IMR-90 (cell line): ENCODE results near the gene ARSB. TPM values are rescaled to one million over a fixed set of nuclear protein-coding genes. Genes with fewer than 3 reads are reported as not detected.

Source experiments
- ATAC-seq: fragments of 200-7000 bp; cut with Tn5 transposase; 2 replicates; pipeline ENCODE4 v1.9.1; 2020; ENCODE audit warnings: low read depth, mild to moderate bottlenecking, moderate library complexity
- BruUV-seq: library from RNA; stranded (reverse); fragments of 400-500 nt; replicated peaks from 2 replicates; lab custom pipeline; 2021; lab: Mats Ljungman, UMichigan
- CTCF ChIA-PET: fragments of 300-600 bp; formaldehyde crosslinking; extraction: SDS; loops from one replicate; lab custom pipeline; 2021; ENCODE audit warnings: antibody characterized with exemption; lab: Yijun Ruan, JAX
- POLR2A ChIA-PET: fragments of 300-600 bp; sonication (Branson Sonifier 250); formaldehyde crosslinking; loops from one replicate; lab custom pipeline; 2022; ENCODE audit warnings: antibody characterized with exemption; ENCODE audit not compliant: unreplicated experiment; lab: Charles Lee
- DNase-seq: peaks from one replicate; pipeline ENCODE4 v3.0.0; 2013
- H2AFZ ChIP-seq: replicated peaks from 2 replicates; pipeline ENCODE3; 2013; ENCODE audit warnings: low read length, mild to moderate bottlenecking; ENCODE audit not compliant: poor library complexity
- H2AK5ac ChIP-seq: 2 replicates; pipeline ENCODE4 v1.6.1; 2013; ENCODE audit warnings: low read depth, low read length, inconsistent platforms
- H2AK9ac ChIP-seq: replicated peaks from 2 replicates; pipeline ENCODE3; 2013; ENCODE audit warnings: mild to moderate bottlenecking, low read depth, low read length, moderate library complexity; ENCODE audit not compliant: poor library complexity
- H2BK120ac ChIP-seq: 2 replicates; pipeline ENCODE4 v1.6.1; 2013; ENCODE audit warnings: low read depth, low read length, inconsistent platforms
- H2BK15ac ChIP-seq: 3 replicates; pipeline ENCODE4 v1.6.1; 2013; ENCODE audit warnings: low read depth, low read length, inconsistent platforms
- H2BK20ac ChIP-seq: 2 replicates; pipeline ENCODE4 v1.6.1; 2013; ENCODE audit warnings: low read depth, mild to moderate bottlenecking, inconsistent platforms, low read length, moderate library complexity
- H2BK5ac ChIP-seq: 2 replicates; pipeline ENCODE4 v1.6.1; 2013; ENCODE audit warnings: mild to moderate bottlenecking, low read depth, low read length, inconsistent platforms; ENCODE audit not compliant: poor library complexity, severe bottlenecking
- H3K14ac ChIP-seq: replicated peaks from 2 replicates; pipeline ENCODE4 v1.6.1; 2013; ENCODE audit warnings: low read depth, low read length, inconsistent platforms
- H3K18ac ChIP-seq: 2 replicates; pipeline ENCODE4 v1.6.1; 2013; ENCODE audit warnings: low read depth, low read length, control low read depth
- H3K23ac ChIP-seq: 2 replicates; pipeline ENCODE4 v1.6.1; 2013; ENCODE audit warnings: low read depth, low read length, inconsistent platforms
- H3K27ac ChIP-seq: 2 replicates; pipeline ENCODE4 v1.5.1; 2013; ENCODE audit warnings: mild to moderate bottlenecking, control low read depth, low read length; ENCODE audit not compliant: insufficient read depth
- H3K27me3 ChIP-seq: 2 replicates; pipeline ENCODE4 v1.6.1; 2013; ENCODE audit warnings: low read length; ENCODE audit not compliant: control insufficient read depth, insufficient read depth
- H3K36me3 ChIP-seq: 2 replicates; pipeline ENCODE4 v1.6.1; 2013; ENCODE audit warnings: low read length, mixed read lengths; ENCODE audit not compliant: control insufficient read depth, insufficient read depth
- H3K4ac ChIP-seq: 2 replicates; pipeline ENCODE4 v1.6.1; 2013; ENCODE audit warnings: low read depth, low read length, inconsistent platforms
- H3K4me1 ChIP-seq: 2 replicates; pipeline ENCODE4 v1.6.1; 2013; ENCODE audit warnings: low read length, mixed read lengths; ENCODE audit not compliant: control insufficient read depth, insufficient read depth
- H3K4me2 ChIP-seq: 2 replicates; pipeline ENCODE4 v1.6.1; 2013; ENCODE audit warnings: low read depth, mild to moderate bottlenecking, control low read depth, low read length, moderate library complexity
- H3K4me3 ChIP-seq: 2 replicates; pipeline ENCODE4 v1.5.1; 2013; ENCODE audit warnings: low read depth, mild to moderate bottlenecking, control low read depth, low read length, moderate library complexity; ENCODE audit not compliant: insufficient read depth
- H3K56ac ChIP-seq: 2 replicates; pipeline ENCODE4 v1.6.1; 2013; ENCODE audit warnings: low read length, inconsistent platforms; ENCODE audit not compliant: insufficient read depth; ENCODE audit errors: extremely low read depth
- H3K79me1 ChIP-seq, 2 experiments: 2 replicates each; pipeline ENCODE4 v1.6.1; 2013; ENCODE audit warnings: low read length in 2 of 2, inconsistent platforms in 1 of 2, low read depth in 1 of 2
- H3K9ac ChIP-seq: 2 replicates; pipeline ENCODE4 v1.6.1; 2013; ENCODE audit warnings: low read depth, low read length, control low read depth
- H3K9me1 ChIP-seq: 2 replicates; pipeline ENCODE4 v1.6.1; 2013; ENCODE audit warnings: low read length, inconsistent platforms; ENCODE audit not compliant: insufficient read depth
- H3K9me3 ChIP-seq: 2 replicates; pipeline ENCODE4 v1.6.1; 2013; ENCODE audit warnings: low read length; ENCODE audit not compliant: control insufficient read depth, insufficient read depth
- H4K20me1 ChIP-seq: 2 replicates; pipeline ENCODE4 v1.6.1; 2013; ENCODE audit warnings: low read length, inconsistent platforms; ENCODE audit not compliant: insufficient read depth
- H4K5ac ChIP-seq: 2 replicates; pipeline ENCODE4 v1.6.1; 2013; ENCODE audit warnings: mild to moderate bottlenecking, low read depth, low read length, control low read depth
- H4K8ac ChIP-seq, 2 experiments: 2 replicates each; pipeline ENCODE4 v1.6.1; 2013; ENCODE audit warnings: low read depth in 2 of 2, low read length in 2 of 2, control low read depth in 1 of 2, inconsistent platforms in 1 of 2
- H4K91ac ChIP-seq: 2 replicates; pipeline ENCODE4 v1.6.1; 2013; ENCODE audit warnings: low read depth, low read length, inconsistent platforms; ENCODE audit not compliant: insufficient read depth
- MXI1 ChIP-seq: IDR thresholded peaks from 2 replicates; pipeline ENCODE4 v1.6.1; 2012; ENCODE audit warnings: low read depth, mild to moderate bottlenecking, low read length, moderate library complexity, borderline replicate concordance
- RFX5 ChIP-seq: IDR thresholded peaks from 2 replicates; pipeline ENCODE4 v1.8.0; 2012; ENCODE audit warnings: low read depth, mild to moderate bottlenecking, low read length, moderate library complexity
- WGBS, 2 experiments: methylation state at CpG; one replicate each; pipeline versions ENCODE4 v1.1.5 to v1.1.7; 2013; ENCODE audit warnings: missing lambda C conversion rate in 2 of 2; ENCODE audit not compliant: insufficient read length in 1 of 2; ENCODE audit errors: extremely low coverage in 2 of 2; 5-methylcytosine and 5-hydroxymethylcytosine counted together
- dilution Hi-C: fragments of 300-500 bp; cut with HindIII; formaldehyde crosslinking; loops from one replicate; pipeline ENCODE4 v1.14.3; 2018; ENCODE audit warnings: low sequenced_read_pairs; ENCODE audit not compliant: unreplicated experiment
- in situ Hi-C: fragments of 300-500 bp; cut with MboI; formaldehyde crosslinking; loops from 3 replicates; pipeline ENCODE4 v1.14.3; 2019; ENCODE audit warnings: low sequenced_read_pairs, inconsistent platforms, mixed read lengths
- intact Hi-C: fragments of 100-400 bp; cut with micrococcal nuclease; formaldehyde crosslinking; loops from 2 replicates; pipeline ENCODE4 v1.10.0; 2022
- polyA plus RNA-seq, 3 experiments: library from polyadenylated mRNA; depleted of rRNA; stranded (reverse); fragments of >200 nt; gene quantifications; 2 replicates each; pipeline ENCODE4 v1.2.3, GENCODE V29; 2012; ENCODE audit warnings: low replicate concordance in 1 of 3
- total RNA-seq: library from RNA; depleted of rRNA; stranded (reverse); fragments of >200 nt; gene quantifications from 2 replicates; pipeline ENCODE4 v1.2.3, GENCODE V29; 2012

The ARSB gene
- total and polyA plus RNA-seq, 2 of the 4 experiments (the other 2 are of a cell fraction): 16.0 to 16.3 TPM

GRCh38 chr5:78821536-78822021 lies 163.5 kb downstream of the ARSB start:
- Histone ChIP-seq H2AK9ac (no peak overlapping the region), H3K9ac (no peak overlapping the region), H3K27me3 (no peaks in the 10 kb centered on the region), H3K23ac (no peak overlapping the region), H2BK15ac (no peak overlapping the region), H4K5ac (no peak overlapping the region), H2BK5ac (no peak overlapping the region), H3K9me3 (no peaks in the 10 kb centered on the region), H2BK120ac (no peak overlapping the region), H2AK5ac (no peak overlapping the region), H3K79me1 (no peaks in the 10 kb centered on the region), H2BK20ac (no peak overlapping the region), H3K4ac (no peak overlapping the region), H3K4me2 (no peak overlapping the region), H3K56ac (no peak overlapping the region), H4K8ac (no peak overlapping the region), H2AFZ (no peak overlapping the region), H3K18ac (no peak overlapping the region), H4K91ac (no peak overlapping the region), H3K4me1 (peaks cover 6% of the 10 kb centered on the region; the same call in 1 of the 2 replicates), H3K14ac (no peak overlapping the region), H4K20me1 (no peaks in the 10 kb centered on the region), H3K4me3 (no peak overlapping the region), H3K27ac (no peak overlapping the region), H3K36me3 (no peaks in the 10 kb centered on the region), H3K9me1 (no peaks in the 10 kb centered on the region)
- ChIA-PET CTCF (no interaction called here), POLR2A (no interaction called here)
- ATAC-seq (no peak), DNase-seq (no peak)
- BruUV-seq: no TSS peak
- in situ Hi-C loops (no loop called here), dilution Hi-C loops (no loop called here), intact Hi-C loops (no loop called here)
- no peak for TF ChIP-seq RFX5
- no peak for TF ChIP-seq MXI1
- WGBS, 2 experiments: no CpG with 5 or more reads among the region's 2 CpGs
